GM18858 (cell line): ENCODE results near the gene FOXD1.
"Not testable (repeated sequence)": the region's sequence is repeated elsewhere in the genome, so short reads cannot be mapped to it uniquely, and the experiment has no call there.

Experiments
- ATAC-seq: cut with Tn5 transposase; IDR thresholded peaks from one replicate; pipeline ENCODE4 v1.9.1; 2021; ENCODE audit not compliant: unreplicated experiment

The FOXD1 gene

DNA sequence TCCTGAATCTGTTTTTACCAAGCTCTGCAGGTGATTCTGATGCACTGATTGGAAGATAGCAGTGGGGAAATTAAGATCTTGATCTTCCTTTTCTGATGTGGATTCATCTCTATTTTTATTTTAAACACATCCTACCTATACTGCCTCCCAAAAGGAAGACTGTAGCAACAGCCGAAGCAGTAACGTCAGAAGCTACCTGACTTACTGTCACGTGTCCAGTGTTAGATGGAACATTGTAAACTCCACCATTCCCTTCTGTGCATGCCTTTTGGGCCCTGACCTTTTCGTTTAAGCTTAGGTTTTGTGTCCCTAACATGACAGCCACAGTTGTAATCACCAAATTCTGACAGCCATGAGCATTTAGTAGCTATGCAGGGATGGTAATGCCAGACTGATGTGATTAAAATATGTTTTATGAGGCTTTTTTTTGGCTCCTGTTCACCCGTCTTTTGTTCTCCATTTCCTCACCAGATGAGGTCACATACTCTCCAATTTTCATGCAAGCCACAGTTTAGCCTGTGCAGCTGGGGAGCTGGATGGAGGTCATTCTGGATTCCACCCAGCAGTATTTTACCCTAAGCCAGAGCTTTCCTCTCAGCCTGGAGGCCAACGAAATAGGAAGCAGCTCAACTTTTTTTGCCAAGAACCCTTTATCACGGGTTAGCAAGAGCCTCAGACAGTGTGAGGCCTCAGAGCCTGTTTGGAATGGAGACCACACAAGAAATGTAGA lies 15.6 kb upstream of the FOXD1 start:
- no peak for ATAC-seq

DNA sequence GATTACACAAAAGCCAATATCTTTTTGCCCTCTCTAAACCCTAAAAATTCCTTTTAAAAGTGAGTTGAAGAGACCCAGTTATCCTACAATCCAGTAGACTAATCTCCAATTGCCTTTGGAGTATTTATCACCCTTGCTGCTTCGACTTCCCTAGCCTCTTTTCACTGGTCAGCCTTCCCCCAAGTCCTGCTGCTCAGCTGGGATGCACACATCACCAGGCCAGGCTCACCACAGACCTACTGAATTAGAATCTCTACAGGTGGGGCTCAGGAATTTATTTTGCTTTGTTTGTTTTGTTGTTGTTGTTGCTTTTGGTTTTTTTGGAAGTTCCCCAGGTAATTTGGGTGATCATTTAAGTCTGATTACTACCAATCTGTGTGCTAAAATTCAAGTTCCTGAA lies 11.6 kb upstream of the FOXD1 start:
- no peak for ATAC-seq

DNA sequence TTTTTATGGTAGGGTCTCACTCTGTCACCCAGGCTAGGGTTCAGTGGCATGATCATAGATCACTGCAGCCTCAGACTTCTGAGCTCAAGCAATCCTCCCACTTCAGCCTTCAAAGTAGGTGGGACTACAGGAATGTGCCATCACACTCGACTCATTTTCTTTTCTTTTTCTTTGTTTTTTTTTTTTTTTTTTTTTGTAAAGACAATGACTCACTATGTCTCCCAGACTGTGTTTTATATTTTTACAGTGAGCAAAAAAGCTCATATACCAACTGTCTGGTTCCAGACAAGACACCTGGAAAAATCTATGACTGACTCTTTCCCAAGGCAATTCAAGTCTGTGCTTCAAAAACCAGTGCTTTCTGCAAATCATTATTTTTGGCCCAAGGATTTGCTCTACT lies 10.8 kb upstream of the FOXD1 start:
- no peak for ATAC-seq

DNA sequence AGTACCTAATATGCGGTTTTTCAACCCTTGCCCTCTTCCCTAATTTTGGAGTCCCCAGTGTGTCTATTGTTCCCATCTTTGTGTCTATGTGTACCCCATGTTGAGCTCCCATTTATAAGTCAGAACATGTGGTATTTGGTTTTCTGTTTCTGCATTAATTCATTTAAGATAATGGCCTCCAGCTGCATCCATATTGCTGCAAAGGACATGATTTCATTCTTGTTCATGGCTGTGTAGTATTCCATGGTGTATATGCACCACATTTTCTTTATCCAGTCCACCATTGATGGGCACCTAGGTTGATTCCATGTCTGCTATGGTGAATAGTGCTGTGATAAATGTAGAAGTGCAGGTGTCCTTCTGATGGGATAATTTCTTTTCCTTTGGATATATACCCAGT lies 7.9 kb upstream of the FOXD1 start:
- not testable (repeated sequence) for ATAC-seq

DNA sequence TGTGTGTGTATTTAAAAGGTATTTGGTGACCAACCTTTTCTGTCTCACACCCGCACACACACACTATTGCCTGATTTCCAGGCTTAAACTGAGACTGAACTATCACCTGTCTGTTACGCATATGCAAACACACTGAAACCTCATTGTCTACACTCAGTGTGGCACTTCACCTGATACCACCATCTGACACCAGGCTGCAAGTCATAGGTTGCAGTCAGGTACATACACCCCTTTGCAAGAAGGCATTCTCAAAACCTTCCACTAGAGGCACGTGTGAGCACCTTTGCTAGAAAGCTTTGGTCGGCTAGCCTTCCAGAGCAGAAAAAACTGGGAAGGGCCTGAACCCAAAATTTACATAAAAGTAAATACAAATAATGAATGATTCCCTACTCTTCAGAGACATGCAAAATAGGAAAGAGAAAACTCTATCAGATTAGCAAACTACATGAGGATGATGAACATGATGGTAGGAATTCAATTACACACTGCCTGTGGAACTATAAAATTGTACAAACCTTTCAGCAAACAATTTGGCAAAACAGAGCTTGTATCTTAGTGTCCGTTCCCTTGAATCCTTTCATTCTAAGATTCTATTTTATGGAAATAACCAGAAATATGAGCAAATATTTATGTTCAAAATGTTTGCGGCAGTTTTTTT lies 5.9 kb upstream of the FOXD1 start:
- no peak for ATAC-seq

DNA sequence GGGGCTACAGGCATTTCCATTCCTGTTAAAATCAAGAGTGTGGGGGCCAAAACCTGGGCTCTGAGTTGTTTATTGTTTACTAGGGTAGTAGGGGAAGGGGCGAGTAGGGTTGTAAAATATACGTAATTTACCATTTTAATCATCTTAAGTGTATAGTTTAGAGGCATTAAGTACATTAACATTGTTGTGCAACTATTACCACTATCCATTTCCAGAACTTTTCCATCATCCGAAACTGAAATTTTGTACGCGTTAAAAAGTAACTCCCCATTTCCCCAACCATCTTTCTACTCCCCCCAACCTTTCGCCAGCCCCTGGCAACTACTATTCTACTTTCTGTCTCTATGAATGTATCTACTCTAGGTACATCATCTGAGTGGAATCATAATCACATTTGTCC lies 3.6 kb upstream of the FOXD1 start:
- ATAC-seq, result no peak

DNA sequence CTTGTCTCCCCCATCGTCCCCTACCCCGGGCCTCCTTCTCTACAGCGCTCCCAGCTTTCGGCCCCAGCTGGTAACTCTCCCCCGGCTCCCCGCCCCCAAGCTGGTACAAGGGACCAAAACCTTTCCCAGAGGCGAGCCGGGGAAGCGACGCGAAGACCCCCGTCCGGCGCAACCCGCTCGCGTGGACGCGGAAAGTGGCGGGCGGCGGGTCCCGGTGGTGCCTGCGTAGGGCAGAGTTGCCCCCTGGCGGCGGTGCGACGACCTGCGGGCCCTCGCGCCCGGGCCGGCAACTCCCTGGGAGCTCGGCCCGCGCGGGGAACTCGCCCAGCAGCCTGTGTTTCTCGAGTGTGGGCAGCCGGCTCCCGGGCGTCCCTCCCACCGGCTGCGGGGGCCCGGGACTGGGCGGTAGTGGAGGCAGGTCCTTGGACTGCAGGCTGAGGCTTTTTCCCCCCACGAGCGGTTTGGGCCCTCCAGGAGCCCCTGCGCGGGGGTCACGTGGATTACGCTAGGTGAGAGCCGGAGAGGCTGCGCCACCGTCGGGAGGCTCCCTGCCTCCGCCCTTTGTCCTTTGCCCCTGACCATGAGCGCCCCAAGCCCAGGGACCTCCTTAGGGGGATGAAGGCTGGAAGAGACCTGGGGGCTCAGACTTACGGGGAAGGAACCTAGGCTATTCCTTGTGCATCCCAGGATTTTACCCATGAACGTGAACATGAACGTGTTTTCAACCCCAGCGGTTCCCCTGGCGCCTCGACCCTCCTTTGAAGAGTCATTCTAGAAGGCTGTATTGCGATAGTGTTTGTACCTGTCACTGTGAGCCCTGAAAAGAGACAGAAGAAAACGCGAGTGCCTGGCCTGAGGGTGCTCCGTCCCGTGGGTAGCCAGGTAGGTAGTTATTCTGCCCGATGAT lies 2.9 kb upstream of the FOXD1 start:
- no peak for ATAC-seq

DNA sequence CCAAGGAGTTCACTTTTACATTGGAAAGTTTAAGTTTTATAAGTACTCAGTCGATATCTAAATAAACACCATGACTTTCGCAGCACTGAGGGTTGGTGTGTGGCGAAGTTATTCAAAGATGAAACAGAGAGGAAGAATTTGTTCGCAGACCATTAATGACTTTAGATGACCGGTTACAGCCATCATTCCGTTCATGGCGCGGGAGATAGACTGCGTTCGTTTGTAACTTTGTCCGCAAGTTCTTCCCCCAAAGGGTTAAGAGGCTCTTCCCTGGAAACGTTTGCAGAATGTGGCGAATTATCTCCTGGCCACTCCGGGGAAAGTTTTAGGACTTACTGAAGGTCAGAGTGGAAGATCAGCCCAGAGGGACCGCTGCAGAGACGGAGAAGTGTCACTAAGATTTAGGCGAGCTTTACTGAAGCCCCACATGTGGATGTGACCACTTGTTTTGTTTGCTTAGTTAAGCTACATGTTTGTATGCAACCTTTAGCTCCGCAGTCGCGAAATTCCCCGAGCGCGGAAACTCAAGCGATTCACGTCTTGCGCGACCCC lies 2.2 kb upstream of the FOXD1 start:
- no peak for ATAC-seq

DNA sequence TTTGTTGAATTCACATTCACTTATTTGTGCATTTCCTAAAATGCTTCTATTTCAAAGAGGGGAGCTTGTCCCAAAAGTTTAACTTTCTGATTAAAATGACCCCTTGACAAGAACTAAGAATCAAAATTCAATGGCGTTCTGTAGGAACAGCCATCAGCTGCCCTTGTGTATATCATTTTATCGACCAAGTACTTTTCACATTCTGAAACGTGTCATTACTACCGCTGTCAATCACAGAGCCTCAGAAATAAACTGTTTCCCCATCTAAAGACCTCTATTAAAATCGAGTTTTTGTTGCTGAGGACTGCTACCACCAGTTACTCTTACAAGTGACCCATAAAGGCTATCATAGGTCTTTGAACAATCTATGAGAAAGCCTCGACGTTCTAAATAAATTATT lies 1.6 kb upstream of the FOXD1 start:
- no peak for ATAC-seq

DNA sequence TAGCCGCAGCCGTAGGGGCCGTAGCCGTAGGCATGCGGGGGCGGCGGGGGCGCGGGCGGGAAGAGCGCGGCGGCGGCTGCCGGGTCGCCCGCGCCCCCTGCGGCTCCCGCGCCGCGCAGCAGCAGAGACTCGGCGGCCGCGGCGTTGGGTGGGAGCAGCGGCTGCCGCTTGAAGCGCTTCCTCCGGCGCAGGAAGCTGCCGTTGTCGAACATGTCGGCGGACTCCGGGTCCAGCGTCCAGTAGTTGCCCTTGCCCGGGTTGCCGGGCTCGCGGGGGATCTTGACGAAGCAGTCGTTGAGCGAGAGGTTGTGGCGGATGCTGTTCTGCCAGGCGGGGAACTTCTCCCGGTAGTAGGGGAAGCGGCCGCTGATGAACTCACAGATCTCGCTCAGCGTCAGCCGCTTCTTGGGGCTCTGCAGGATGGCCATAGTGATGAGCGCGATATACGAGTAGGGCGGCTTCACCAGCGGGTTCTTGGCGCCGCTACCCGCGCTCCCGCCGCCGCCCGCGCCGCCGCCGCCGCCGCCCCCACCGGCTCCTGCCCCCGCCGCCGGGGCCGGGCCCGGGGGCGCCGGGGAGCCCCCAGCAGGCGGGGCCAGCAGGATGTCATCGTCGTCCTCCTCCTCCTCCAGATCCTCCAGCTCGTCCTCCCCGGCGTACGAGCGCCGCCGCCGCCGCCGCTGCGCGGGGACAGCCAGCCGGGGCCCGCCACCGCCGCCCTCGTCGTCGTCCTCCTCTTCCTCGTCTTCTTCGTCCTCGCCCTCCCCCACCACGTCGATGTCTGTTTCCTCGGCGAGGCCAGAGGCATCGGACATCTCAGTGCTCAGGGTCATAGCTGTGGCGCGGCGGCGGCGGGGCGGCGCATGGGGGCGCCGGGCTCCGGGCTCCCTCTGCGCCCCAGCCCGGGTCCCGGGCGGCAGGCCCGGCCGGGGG lies 781 bp downstream of the FOXD1 start:
- no peak for ATAC-seq

DNA sequence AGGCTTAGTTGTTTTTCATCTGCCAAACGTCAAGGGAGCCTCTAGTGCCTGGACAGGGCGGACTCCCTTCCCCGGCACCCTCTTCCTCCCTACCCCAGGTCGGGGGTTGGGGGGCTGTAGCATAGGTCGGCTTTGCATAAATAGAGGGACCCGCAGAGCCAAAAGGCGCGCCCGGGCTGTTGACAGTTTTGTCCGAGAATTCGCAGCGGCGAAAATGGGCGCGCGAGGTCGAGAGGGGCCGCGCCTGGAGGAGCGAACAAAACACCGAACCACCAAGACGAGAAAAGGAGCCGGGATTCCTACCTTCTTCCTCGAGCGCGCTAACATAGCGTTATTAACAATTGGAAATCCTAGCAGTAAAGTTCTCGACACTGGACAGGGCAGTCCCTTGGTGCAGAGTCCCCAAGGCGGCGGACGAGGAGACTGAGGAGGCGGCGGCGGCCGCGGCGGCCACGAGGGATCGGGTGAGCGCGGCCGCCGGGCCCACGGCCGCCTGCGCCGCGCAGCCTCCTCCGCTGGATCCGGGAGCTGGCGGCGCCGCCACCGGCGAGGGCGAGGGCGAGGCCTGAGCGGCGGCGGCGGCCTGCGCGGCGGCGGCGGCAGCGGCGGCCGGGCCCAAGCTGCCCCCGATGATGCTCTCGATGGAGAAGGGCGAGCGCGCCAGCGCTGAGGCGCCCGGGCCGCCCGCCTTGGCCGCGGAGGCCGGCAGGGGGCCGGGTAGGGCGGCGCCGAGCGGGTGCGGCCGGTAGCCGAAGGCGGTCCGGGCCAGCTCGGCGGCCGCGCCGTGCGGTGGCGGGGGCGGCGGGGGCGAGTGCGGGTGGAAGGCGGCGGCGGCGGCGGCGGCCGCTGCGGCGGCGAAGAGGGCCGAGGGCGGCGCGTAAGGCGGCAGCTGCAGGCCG lies 1.7 kb downstream of the FOXD1 start:
- ATAC-seq, result no peak

DNA sequence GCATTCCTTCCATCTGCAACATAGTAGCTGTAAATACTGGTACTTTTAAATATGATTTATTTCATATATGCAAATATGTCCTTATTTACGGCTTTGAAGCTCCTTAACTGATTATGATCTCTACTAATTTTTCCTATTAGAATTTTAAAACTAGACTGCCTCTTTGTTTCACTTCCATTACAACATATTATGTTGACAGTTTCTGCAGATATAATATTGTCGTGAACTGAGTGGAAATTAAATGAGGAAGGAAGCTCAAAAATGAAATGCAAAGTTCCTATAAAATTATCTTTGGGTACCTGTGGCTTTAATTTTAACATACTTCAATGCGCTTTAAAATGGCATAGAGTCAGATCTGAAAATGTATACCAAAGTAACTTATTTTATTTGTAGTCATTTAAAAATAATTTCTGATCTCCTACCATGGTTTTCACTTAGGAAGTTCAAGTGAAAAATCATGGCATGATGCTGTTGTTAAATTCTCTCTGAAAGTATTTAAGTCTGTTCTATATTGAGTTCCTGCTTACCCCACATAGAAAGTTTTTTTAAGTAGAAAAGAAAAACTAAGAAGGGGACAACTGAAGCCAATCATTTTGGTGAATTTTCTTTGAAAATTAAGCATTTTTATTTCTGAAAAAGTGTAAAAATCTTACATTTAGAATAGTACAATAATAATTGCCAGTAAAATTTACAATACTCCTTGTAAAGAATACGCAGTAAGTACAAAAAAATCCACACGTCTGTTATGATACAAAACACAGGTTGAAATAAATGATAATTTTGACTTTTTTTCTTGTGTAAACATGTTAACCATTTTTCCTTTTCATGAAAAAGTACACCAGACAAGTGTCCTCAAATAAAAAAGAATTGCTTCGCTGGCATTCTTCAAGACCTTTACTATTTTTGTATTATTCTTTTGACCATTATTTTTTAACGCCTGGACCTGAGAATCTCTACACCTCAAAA lies 2.6 kb downstream of the FOXD1 start:
- ATAC-seq, result no peak

DNA sequence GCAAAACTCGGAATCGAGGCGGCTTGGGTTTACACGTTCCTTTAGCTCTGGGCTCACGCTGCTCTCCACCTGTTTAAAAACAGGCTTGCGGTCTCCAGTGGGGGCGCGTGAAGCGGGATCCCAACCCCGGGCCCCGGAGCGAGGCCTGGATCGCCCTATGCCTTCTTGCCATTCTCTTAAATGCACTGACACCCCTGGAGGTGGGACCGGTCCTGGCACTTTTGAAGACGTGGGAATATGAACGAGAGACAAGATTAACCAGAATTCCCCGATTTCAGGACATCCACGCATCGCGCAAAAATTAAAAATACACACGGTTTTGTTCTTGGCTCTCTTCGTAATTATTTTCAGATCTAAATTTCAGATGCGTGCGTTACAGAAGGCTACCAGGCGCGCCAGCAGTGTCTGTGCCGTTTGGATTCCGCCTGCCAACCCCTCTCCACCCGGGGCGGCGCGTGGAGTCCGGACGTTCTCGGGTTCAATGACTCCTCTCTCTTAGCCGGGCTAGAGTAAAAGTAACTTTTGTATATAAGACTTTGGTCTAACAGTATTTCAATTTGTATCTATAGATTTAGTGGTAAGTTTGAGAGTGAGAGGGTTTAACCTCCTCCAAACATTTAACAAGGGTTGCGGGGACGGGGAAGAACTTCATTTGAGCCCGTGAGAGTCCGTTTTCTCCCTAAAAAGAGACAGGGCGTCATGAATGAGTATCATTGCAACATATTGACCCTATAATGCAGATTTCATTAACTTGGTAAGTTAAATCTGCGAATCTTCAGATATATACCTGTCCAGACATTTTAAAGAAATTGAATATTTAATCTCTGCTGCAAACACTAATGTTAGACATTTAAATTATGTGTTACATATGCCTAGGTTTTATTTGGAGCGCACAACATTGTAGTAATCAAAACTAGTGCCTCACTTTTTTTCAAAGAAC lies 3.8 kb downstream of the FOXD1 start:
- no peak for ATAC-seq

DNA sequence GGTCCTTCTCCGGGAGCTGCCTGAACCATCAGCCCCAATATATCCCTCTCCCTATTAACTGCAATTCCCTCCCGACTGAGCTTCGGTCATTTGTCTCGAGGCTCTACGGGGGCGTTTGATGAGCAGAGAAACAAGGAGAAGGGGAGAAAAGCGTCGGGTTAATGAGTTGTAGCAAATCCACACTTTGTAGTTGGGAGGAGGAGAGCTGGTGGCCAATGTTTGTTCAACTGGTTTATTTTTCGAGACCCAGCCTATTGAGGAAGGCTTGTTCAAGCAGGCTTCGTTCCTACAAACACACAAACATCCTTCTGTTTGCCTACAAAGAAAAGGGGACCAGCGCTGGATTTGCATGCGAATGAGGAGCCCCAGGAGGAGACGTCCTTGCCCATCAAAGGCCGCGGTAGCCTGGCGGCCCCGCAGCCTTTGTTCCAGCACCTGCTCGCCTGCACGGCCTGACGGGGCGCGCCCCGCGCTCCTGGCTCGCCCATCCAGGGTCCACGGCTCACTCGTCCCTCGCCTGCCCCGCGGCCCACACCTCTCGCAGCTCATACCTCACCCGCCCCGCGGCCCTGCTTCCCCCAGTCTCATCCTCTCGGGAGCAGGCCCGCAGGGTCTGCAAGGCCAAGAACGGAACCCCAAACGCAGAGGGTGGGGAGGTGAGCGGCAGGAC lies 4.6 kb downstream of the FOXD1 start:
- no peak for ATAC-seq

DNA sequence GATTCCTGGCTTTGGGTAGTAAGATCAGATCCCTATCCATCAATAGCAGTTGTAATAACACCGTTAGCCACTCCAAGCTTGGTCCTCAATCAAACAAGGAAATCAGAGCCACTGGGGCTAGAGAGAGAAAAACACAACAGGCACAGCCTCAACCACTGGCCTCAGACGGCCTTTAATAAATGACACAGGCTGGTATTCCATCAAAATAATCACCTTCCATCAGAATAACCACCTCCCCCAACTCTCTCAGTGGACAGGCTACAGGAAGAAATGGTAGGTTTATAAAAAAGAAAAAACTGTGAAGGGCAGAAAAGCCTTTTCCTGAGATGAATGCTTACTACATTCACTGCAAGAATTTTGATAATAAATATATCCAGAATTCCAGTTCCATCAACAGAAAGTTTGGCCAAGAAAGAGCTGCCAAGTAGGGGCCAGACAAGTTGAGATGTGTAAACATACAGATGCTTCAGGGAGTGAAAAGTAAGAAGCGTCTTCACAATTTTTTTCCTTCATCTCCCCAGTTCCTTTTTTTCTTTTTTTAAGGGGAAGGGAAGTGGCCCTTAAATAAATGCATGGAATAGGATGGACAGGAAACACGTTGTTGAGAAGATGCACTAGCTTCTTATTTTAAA lies 5.5 kb downstream of the FOXD1 start:
- ATAC-seq, result no peak

DNA sequence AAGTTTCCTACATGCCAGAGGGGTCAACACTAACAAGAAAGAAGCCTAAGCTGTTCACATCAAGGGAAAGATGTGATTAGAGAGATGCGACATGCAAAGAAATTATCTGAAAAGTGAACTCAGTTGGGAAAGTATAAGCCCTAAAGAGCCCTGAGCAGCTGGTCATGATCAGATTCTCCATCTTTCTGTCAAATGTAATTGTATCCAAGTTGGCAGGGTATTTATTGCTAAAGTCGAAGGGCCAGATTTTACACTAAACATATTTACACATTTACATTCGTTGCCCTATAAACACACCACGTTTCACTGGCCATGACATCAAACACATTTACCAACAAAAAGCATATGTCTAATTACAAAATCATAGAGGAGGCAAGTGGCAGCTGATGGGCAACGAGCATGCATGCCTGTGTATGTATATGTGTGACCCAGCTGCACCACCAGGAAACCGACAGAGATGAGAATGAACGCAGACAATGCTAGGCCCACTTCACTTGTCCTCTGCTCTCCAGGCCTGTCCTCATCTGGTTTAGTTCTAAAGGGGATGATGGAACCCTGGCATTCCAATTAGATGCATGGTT lies 6.3 kb downstream of the FOXD1 start:
- no peak for ATAC-seq
